DND-41 (cell line): ENCODE data around the gene PAK4.
"Not testable (repeated sequence)": the region's sequence is repeated elsewhere in the genome, so short reads cannot be mapped to it uniquely, and the experiment has no call there.

Experiments used
- ATAC-seq: fragments of 200-7000 bp; cut with Tn5 transposase; 3 replicates; pipeline ENCODE4 v1.9.1; 2021; ENCODE audit warnings: low read depth; ENCODE audit not compliant: insufficient read depth
- DNase-seq: peaks from one replicate; pipeline ENCODE4 v3.0.0-alpha.2; 2020
- H2AFZ ChIP-seq: 2 replicates; pipeline ENCODE4 v1.6.0; 2012; ENCODE audit warnings: low read depth, low read length
- H3K27ac ChIP-seq: 2 replicates; pipeline ENCODE4 v1.5.1; 2012; ENCODE audit warnings: low read length, inconsistent platforms
- H3K27me3 ChIP-seq: fragments of 200-600 bp; sonication (generic); 2 replicates; pipeline ENCODE4 v1.6.0; 2012; ENCODE audit warnings: low read length, mild to moderate bottlenecking, inconsistent platforms; ENCODE audit not compliant: insufficient read depth, poor library complexity
- H3K36me3 ChIP-seq: 2 replicates; pipeline ENCODE4 v1.5.1; 2012; ENCODE audit warnings: low read length, inconsistent platforms; ENCODE audit not compliant: insufficient read depth
- H3K4me1 ChIP-seq: 2 replicates; pipeline ENCODE4 v1.5.1; 2012; ENCODE audit warnings: mild to moderate bottlenecking, low read length; ENCODE audit not compliant: insufficient read depth
- H3K4me2 ChIP-seq: 2 replicates; pipeline ENCODE4 v1.6.0; 2012; ENCODE audit warnings: mild to moderate bottlenecking, moderate library complexity, low read length, inconsistent platforms; ENCODE audit not compliant: insufficient read depth
- H3K4me3 ChIP-seq, 2 experiments: fragments of 200-600 bp in 1 of 2; shearing (Covaris generic) in 1 of 2; 2 replicates each; pipeline ENCODE4 v1.5.1; 2012 to 2016; ENCODE audit warnings: inconsistent platforms in 2 of 2, low read length in 2 of 2, mild to moderate bottlenecking in 2 of 2, low read depth in 1 of 2, moderate library complexity in 1 of 2
- H3K79me2 ChIP-seq: 2 replicates; pipeline ENCODE4 v1.6.0; 2012; ENCODE audit warnings: low read length, inconsistent platforms; ENCODE audit not compliant: insufficient read depth
- H3K9ac ChIP-seq: 2 replicates; pipeline ENCODE4 v1.6.0; 2012; ENCODE audit warnings: low read depth, mild to moderate bottlenecking, inconsistent platforms, low read length, moderate library complexity
- H3K9me3 ChIP-seq: 2 replicates; pipeline ENCODE4 v1.5.1; 2012; ENCODE audit warnings: low read length, moderate library complexity, mild to moderate bottlenecking, inconsistent platforms; ENCODE audit not compliant: insufficient read depth, severe bottlenecking
- H4K20me1 ChIP-seq: 2 replicates; pipeline ENCODE4 v1.6.0; 2012; ENCODE audit warnings: low read length; ENCODE audit not compliant: insufficient read depth
- EZH2 ChIP-seq: IDR thresholded peaks from 3 replicates; pipeline ENCODE4 v1.6.1; 2012; ENCODE audit warnings: borderline replicate concordance, low read depth, mild to moderate bottlenecking, moderate library complexity, low read length, inconsistent platforms; ENCODE audit not compliant: severe bottlenecking
- TF ChIP-seq, protein P1 (sequence below): IDR thresholded peaks from 2 replicates; pipeline ENCODE4 v1.5.1; 2012; ENCODE audit warnings: borderline replicate concordance, low read length, moderate library complexity, mild to moderate bottlenecking; ENCODE audit not compliant: poor library complexity, severe bottlenecking; ENCODE audit errors: extremely low read depth

Gene PAK4

DNA sequence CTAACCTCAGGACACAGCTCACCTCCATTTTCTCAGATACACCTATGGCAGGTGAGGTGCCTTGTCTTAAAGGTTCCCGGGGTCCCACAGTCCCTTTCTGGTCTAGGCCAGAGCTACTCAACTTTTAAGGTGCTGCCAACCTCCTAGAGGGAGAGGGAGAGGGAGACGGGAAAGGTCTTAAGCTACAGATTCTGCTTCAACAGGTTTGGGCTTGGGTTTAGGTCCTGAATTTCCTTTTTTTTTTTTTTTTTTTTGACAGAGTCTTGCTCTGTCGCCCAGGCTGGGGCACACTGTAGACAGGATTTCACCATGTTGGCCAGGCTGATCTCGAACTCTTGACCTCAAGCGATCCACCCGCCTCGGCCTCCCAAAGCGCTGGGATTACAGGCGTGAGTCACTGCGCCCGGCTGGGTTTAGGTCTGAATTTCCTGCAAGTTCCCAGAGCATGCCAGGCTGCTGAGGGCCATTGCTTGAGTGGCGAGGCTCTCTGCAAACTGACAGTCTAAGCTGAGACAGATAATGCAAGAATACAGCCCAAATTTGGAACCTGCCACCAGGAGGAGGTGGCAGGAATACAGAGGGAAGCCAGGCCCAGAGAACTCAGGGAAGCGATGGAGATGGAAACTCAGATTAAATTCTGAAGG, 86.3 kb downstream of the PAK4 start:
- Histone ChIP-seq H2AFZ (no peak overlapping the region), H4K20me1 (no peaks in the 10 kb centered on the region), H3K36me3 (no peaks in the 10 kb centered on the region), H3K27me3 (peaks cover 4% of the 10 kb centered on the region), H3K27ac (no peak overlapping the region), H3K9ac (no peak overlapping the region), H3K79me2 (no peaks in the 10 kb centered on the region), H3K4me1 (no peaks in the 10 kb centered on the region), H3K4me3 (no peak overlapping the region), H3K4me2 (no peak overlapping the region), H3K9me3 (no peaks in the 10 kb centered on the region)
- ATAC-seq = no peak
- TF ChIP-seq EZH2 = no peak
- TF ChIP-seq, protein P1, sequence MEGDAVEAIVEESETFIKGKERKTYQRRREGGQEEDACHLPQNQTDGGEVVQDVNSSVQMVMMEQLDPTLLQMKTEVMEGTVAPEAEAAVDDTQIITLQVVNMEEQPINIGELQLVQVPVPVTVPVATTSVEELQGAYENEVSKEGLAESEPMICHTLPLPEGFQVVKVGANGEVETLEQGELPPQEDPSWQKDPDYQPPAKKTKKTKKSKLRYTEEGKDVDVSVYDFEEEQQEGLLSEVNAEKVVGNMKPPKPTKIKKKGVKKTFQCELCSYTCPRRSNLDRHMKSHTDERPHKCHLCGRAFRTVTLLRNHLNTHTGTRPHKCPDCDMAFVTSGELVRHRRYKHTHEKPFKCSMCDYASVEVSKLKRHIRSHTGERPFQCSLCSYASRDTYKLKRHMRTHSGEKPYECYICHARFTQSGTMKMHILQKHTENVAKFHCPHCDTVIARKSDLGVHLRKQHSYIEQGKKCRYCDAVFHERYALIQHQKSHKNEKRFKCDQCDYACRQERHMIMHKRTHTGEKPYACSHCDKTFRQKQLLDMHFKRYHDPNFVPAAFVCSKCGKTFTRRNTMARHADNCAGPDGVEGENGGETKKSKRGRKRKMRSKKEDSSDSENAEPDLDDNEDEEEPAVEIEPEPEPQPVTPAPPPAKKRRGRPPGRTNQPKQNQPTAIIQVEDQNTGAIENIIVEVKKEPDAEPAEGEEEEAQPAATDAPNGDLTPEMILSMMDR = no peak
- DNase-seq = no peak

DNA sequence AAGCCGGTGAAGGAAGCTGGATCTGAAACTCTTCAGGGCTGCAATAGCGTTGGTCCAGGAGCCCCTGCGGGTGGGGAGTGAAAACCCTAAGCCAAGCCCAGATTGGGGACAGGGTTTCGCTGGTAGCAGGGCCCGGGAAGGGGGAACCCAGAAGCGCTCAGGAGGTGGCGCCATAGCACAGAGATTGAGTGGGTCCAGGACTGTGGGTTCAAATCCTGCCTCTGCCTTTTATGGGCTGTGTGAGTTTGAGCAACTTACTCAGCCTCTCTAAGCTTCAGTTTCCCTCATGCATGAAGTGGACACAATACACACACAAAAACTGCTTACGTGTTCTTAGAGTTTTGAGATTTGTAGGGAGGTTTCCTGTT, 86.8 kb downstream of the PAK4 start:
- no peak for TF ChIP-seq EZH2
- TF ChIP-seq, protein P1 = peak; percentile 76
- Histone ChIP-seq H3K4me3 (no peak overlapping the region), H4K20me1 (no peaks in the 10 kb centered on the region), H3K4me1 (no peaks in the 10 kb centered on the region), H3K36me3 (no peaks in the 10 kb centered on the region), H3K79me2 (no peaks in the 10 kb centered on the region), H3K4me2 (no peak overlapping the region), H3K27ac (no peak overlapping the region), H3K27me3 (peaks cover under 1% of the 10 kb centered on the region), H3K9me3 (no peaks in the 10 kb centered on the region), H3K9ac (no peak overlapping the region), H2AFZ (no peak overlapping the region)
- DNase-seq (peak; percentile 54), ATAC-seq (peak; percentile 82)

DNA sequence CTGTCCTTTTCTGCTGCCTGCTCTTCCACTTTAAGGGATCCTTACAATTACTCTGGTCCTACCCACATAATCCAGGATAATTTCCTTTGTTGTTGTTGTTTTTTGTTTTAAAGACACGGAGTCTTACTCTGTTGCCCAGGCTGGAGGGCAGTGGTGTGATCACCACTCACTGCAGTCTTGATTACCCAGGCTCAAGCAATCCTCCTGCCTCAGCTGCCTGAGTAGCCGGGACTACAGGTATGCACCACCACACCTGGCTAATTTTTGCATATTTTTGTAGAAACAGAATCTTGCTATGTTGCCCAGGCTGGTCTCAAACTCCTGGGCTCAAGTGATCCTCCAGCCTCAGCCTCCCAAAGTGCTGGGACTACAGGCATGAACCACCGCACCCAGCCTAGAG, 89.7 kb downstream of the PAK4 start:
- ATAC-seq, DNase-seq, H3K79me2 ChIP-seq: not testable (repeated sequence)

DNA sequence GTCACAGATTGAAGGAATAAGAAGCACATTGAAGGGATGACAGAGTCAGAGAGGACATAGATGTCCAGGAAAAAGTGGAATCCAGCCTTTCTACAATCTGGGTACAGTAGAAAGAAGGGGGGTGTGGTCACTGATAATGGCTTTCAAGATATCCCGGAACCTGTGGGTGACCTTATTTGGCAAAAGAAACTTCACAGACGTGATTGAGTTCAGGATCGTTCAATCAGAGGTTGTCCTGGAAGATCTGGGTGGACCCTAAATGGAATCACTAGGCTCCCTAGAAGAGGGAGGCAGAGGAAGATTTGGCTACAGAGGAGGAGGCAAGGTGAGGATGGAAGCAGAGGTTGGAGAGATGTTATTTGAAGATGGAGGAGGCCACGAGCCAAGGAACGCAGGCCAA, 91.5 kb downstream of the PAK4 start:
- Histone ChIP-seq H3K4me3 (no peak overlapping the region), H3K4me1 (no peaks in the 10 kb centered on the region), H3K36me3 (no peaks in the 10 kb centered on the region), H3K27me3 (no peaks in the 10 kb centered on the region), H3K4me2 (no peak overlapping the region), H3K27ac (no peak overlapping the region), H2AFZ (no peak overlapping the region), H3K79me2 (no peaks in the 10 kb centered on the region), H3K9ac (no peak overlapping the region), H4K20me1 (no peaks in the 10 kb centered on the region), H3K9me3 (no peaks in the 10 kb centered on the region)
- TF ChIP-seq EZH2 = no peak
- TF ChIP-seq, protein P1 = no peak
- no peak for DNase-seq
- no peak for ATAC-seq

More for the DNA sequence above, 89.7 kb downstream of the PAK4 start:
- H3K9me3 ChIP-seq, H3K9ac ChIP-seq, H4K20me1 ChIP-seq, H3K36me3 ChIP-seq, H3K27me3 ChIP-seq, H3K4me1 ChIP-seq, H3K4me3 ChIP-seq, H3K27ac ChIP-seq, H2AFZ ChIP-seq, H3K4me2 ChIP-seq: not testable (repeated sequence)
